CD8-positive, alpha-beta memory T cell (primary cell): Measurements from ENCODE around the gene PIK3R6. TPM values are rescaled to one million over a fixed set of nuclear protein-coding genes. Genes with fewer than 3 reads are reported as not detected.

Experiments
- CTCF ChIA-PET: fragments of 350-600 bp; sonication (Branson Sonifier 250); formaldehyde crosslinking; loops from one replicate; lab custom pipeline; 2021; ENCODE audit warnings: antibody characterized with exemption; lab: Charles Lee
- POLR2A ChIA-PET: fragments of 350-600 bp; sonication (Branson Sonifier 250); formaldehyde crosslinking; loops from one replicate; lab custom pipeline; 2021; ENCODE audit warnings: antibody characterized with exemption; lab: Charles Lee
- DNase-seq, 5 donors: peaks; one replicate each; pipeline versions ENCODE4 v3.0.0 to v3.0.0-alpha.2; 2020 to 2022; ENCODE audit warnings: mixed read lengths in 1 of 5
- H3K27ac ChIP-seq: one replicate; pipeline ENCODE4 v1.7.0; 2013; ENCODE audit warnings: low read depth, mild to moderate bottlenecking, low read length, moderate library complexity
- H3K27me3 ChIP-seq: 2 replicates; pipeline ENCODE4 v1.7.0; 2013; ENCODE audit warnings: low read length, mild to moderate bottlenecking; ENCODE audit not compliant: insufficient read depth, poor library complexity, severe bottlenecking
- H3K36me3 ChIP-seq: 2 replicates; pipeline ENCODE4 v1.7.0; 2013; ENCODE audit warnings: mild to moderate bottlenecking, low read length, moderate library complexity; ENCODE audit not compliant: insufficient read depth
- H3K4me1 ChIP-seq: 2 replicates; pipeline ENCODE4 v1.7.0; 2013; ENCODE audit warnings: mild to moderate bottlenecking, low read length, moderate library complexity; ENCODE audit not compliant: insufficient read depth
- H3K4me3 ChIP-seq: 2 replicates; pipeline ENCODE4 v1.7.0; 2013; ENCODE audit warnings: mild to moderate bottlenecking, low read length
- H3K9me3 ChIP-seq: 2 replicates; pipeline ENCODE4 v1.7.0; 2013; ENCODE audit warnings: mild to moderate bottlenecking, low read length
- H3K27ac Mint-ChIP-seq, 8 donors: one replicate each; pipeline ENCODE4 v1.8.0; 2020 to 2021; ENCODE audit warnings: mixed read lengths in 8 of 8, mild to moderate bottlenecking in 6 of 8, inconsistent platforms in 3 of 8, moderate library complexity in 3 of 8
- H3K27me3 Mint-ChIP-seq, 2 donors: one replicate each; pipeline ENCODE4 v1.8.0; 2020 to 2021; ENCODE audit warnings: mixed read lengths in 2 of 2, mild to moderate bottlenecking in 1 of 2, moderate library complexity in 1 of 2
- H3K36me3 Mint-ChIP-seq, 3 donors: one replicate each; pipeline ENCODE4 v1.8.0; 2020 to 2021; ENCODE audit warnings: mixed read lengths in 3 of 3, inconsistent platforms in 1 of 3, mild to moderate bottlenecking in 1 of 3
- H3K4me1 Mint-ChIP-seq, 3 donors: one replicate each; pipeline ENCODE4 v1.8.0; 2020 to 2021; ENCODE audit warnings: mixed read lengths in 3 of 3, inconsistent platforms in 1 of 3, mild to moderate bottlenecking in 1 of 3
- H3K4me3 Mint-ChIP-seq, 7 donors: one replicate each; pipeline ENCODE4 v1.8.0; 2020 to 2021; ENCODE audit warnings: mixed read lengths in 7 of 7, mild to moderate bottlenecking in 6 of 7, moderate library complexity in 4 of 7, inconsistent platforms in 2 of 7
- H3K9me3 Mint-ChIP-seq, 5 donors: one replicate each; pipeline ENCODE4 v1.8.0; 2020 to 2022; ENCODE audit warnings: mixed read lengths in 5 of 5, mild to moderate bottlenecking in 3 of 5, moderate library complexity in 2 of 5, inconsistent platforms in 1 of 5
- polyA plus RNA-seq: library from polyadenylated mRNA; unstranded; fragments of 300-500 nt; fragmentation: Illumina TruSeq; gene quantifications from one replicate; pipeline ENCODE4 v1.2.3, GENCODE V29; 2021
- total RNA-seq, 2 experiments: library from RNA; stranded (reverse); gene quantifications; one replicate each; pipeline ENCODE4 v1.2.3, GENCODE V29; 2021

The PIK3R6 gene
- total and polyA plus RNA-seq, 3 experiments from 2014 or later, result 0.18 to 0.61 (median 0.35) TPM

- Mint-ChIP-seq H3K4me1 (no peaks in the 10 kb centered on the region), H3K27ac (no peak overlapping the region), H3K9me3 (peaks cover 0 to 8% (median 0%) of the 10 kb centered on the region in 5 donors), H3K27me3 (no peaks in the 10 kb centered on the region), H3K4me3 (no peak overlapping the region), H3K36me3 (peaks cover 0 to 9% (median 0%) of the 10 kb centered on the region in 3 donors)
- ChIA-PET POLR2A (no interaction called here), CTCF (no interaction called here)
- no peaks in the 10 kb centered on the region for H3K4me1 ChIP-seq
- no peaks in the 10 kb centered on the region for H3K36me3 ChIP-seq
- H3K4me3 ChIP-seq, result no peak overlapping the region
- H3K27me3 ChIP-seq, result no peaks in the 10 kb centered on the region
- no peak overlapping the region for H3K27ac ChIP-seq
- H3K9me3 ChIP-seq, result no peaks in the 10 kb centered on the region
- no peak for DNase-seq
Observed at GRCh38 chr17:8823279-8823678, 44.2 kb downstream of the PIK3R6 start.

GRCh38 chr17:8822401-8823035 lies 45.0 kb downstream of the PIK3R6 start:
- H3K27me3 Mint-ChIP-seq, result peaks cover 0 to 2% of the 10 kb centered on the region in 2 donors
- Histone ChIP-seq H3K4me3 (no peak overlapping the region), H3K4me1 (no peaks in the 10 kb centered on the region), H3K36me3 (no peaks in the 10 kb centered on the region), H3K27ac (no peak overlapping the region), H3K27me3 (no peaks in the 10 kb centered on the region), H3K9me3 (no peaks in the 10 kb centered on the region)
- no peaks in the 10 kb centered on the region for H3K4me1 Mint-ChIP-seq
- peaks cover 0 to 8% (median 0%) of the 10 kb centered on the region in 5 donors for H3K9me3 Mint-ChIP-seq
- CTCF ChIA-PET, result no interaction called here
- H3K4me3 Mint-ChIP-seq, result peak overlapping the region in 1 of 7 donors; percentile 20
- DNase-seq, result no peak
- H3K27ac Mint-ChIP-seq, result peak overlapping the region in 1 of 8 donors; percentile 78
- H3K36me3 Mint-ChIP-seq, result peaks cover 0 to 9% (median 0%) of the 10 kb centered on the region in 3 donors
- POLR2A ChIA-PET, result no interaction called here

GRCh38 chr17:8821446-8822105 lies 45.9 kb downstream of the PIK3R6 start:
- ChIA-PET CTCF (no interaction called here), POLR2A (no interaction called here)
- DNase-seq, result no peak
- Mint-ChIP-seq H3K27me3 (peaks cover 0 to 2% of the 10 kb centered on the region in 2 donors), H3K27ac (no peak overlapping the region), H3K4me1 (no peaks in the 10 kb centered on the region), H3K9me3 (peaks cover 0 to 8% (median 0%) of the 10 kb centered on the region in 5 donors), H3K4me3 (no peak overlapping the region), H3K36me3 (peaks cover 0 to 9% (median 0%) of the 10 kb centered on the region in 3 donors)
- Histone ChIP-seq H3K27me3 (no peaks in the 10 kb centered on the region), H3K27ac (no peak overlapping the region), H3K9me3 (no peaks in the 10 kb centered on the region), H3K36me3 (no peaks in the 10 kb centered on the region), H3K4me3 (no peak overlapping the region), H3K4me1 (no peaks in the 10 kb centered on the region)

- Mint-ChIP-seq H3K36me3 (peaks cover 0 to 9% (median 0%) of the 10 kb centered on the region in 3 donors), H3K4me3 (no peak overlapping the region), H3K9me3 (peaks cover 0 to 8% (median 0%) of the 10 kb centered on the region in 5 donors), H3K4me1 (no peaks in the 10 kb centered on the region), H3K27ac (no peak overlapping the region), H3K27me3 (peaks cover 0 to 3% of the 10 kb centered on the region in 2 donors)
- Histone ChIP-seq H3K4me1 (no peaks in the 10 kb centered on the region), H3K9me3 (no peaks in the 10 kb centered on the region), H3K36me3 (no peaks in the 10 kb centered on the region), H3K27me3 (no peaks in the 10 kb centered on the region), H3K4me3 (no peak overlapping the region), H3K27ac (no peak overlapping the region)
- DNase-seq, result no peak
- ChIA-PET POLR2A (interaction anchor here (0.6 kb wide), 1 partner anchor 525 kb away, joined by 3 read pairs; the partner anchor contains the start of gene SLC25A35), CTCF (no interaction called here)
Observed at GRCh38 chr17:8820311-8821010, 47.0 kb downstream of the PIK3R6 start.

GRCh38 chr17:8818654-8819330 lies 48.7 kb downstream of the PIK3R6 start:
- H3K4me3 Mint-ChIP-seq, result no peak overlapping the region
- Histone ChIP-seq H3K4me1 (no peaks in the 10 kb centered on the region), H3K4me3 (no peak overlapping the region), H3K27me3 (no peaks in the 10 kb centered on the region), H3K9me3 (no peaks in the 10 kb centered on the region), H3K36me3 (no peaks in the 10 kb centered on the region), H3K27ac (no peak overlapping the region)
- no peaks in the 10 kb centered on the region for H3K4me1 Mint-ChIP-seq
- peaks cover 4 to 6% of the 10 kb centered on the region in 2 donors for H3K27me3 Mint-ChIP-seq
- no peak overlapping the region for H3K27ac Mint-ChIP-seq
- peaks cover 0 to 2% (median 0%) of the 10 kb centered on the region in 5 donors for H3K9me3 Mint-ChIP-seq
- peaks cover 0 to 11% (median 1%) of the 10 kb centered on the region in 3 donors for H3K36me3 Mint-ChIP-seq
- no peak for DNase-seq
- ChIA-PET CTCF (no interaction called here), POLR2A (no interaction called here)

GRCh38 chr17:8818047-8818446 lies 49.4 kb downstream of the PIK3R6 start:
- Histone ChIP-seq H3K4me1 (no peaks in the 10 kb centered on the region), H3K9me3 (no peaks in the 10 kb centered on the region), H3K4me3 (no peak overlapping the region), H3K27ac (no peak overlapping the region), H3K36me3 (no peaks in the 10 kb centered on the region), H3K27me3 (no peaks in the 10 kb centered on the region)
- Mint-ChIP-seq H3K27me3 (peaks cover 6 to 10% of the 10 kb centered on the region in 2 donors), H3K9me3 (peaks cover 0 to 5% (median 0%) of the 10 kb centered on the region in 5 donors), H3K4me1 (no peaks in the 10 kb centered on the region), H3K27ac (no peak overlapping the region), H3K4me3 (no peak overlapping the region), H3K36me3 (peaks cover 0 to 13% (median 4%) of the 10 kb centered on the region in 3 donors)
- ChIA-PET CTCF (no interaction called here), POLR2A (no interaction called here)
- no peak for DNase-seq

- H3K27me3 Mint-ChIP-seq, result peaks cover 8 to 24% of the 10 kb centered on the region in 2 donors
- Histone ChIP-seq H3K9me3 (no peaks in the 10 kb centered on the region), H3K4me1 (no peaks in the 10 kb centered on the region), H3K36me3 (no peaks in the 10 kb centered on the region), H3K27ac (no peak overlapping the region), H3K4me3 (no peak overlapping the region), H3K27me3 (no peaks in the 10 kb centered on the region)
- H3K4me3 Mint-ChIP-seq, result no peak overlapping the region
- peaks cover 17 to 43% (median 33%) of the 10 kb centered on the region in 5 donors for H3K9me3 Mint-ChIP-seq
- peaks cover 10 to 38% (median 11%) of the 10 kb centered on the region in 3 donors for H3K36me3 Mint-ChIP-seq
- DNase-seq, result no peak
- peak overlapping the region in 1 of 8 donors; percentile 10 for H3K27ac Mint-ChIP-seq
- peaks cover 7 to 15% (median 11%) of the 10 kb centered on the region in 3 donors for H3K4me1 Mint-ChIP-seq
- POLR2A ChIA-PET, result no interaction called here
- CTCF ChIA-PET, result interaction anchor here (0.9 kb wide), 1 partner anchor 460 kb away, joined by 3 read pairs; no protein-coding TSS in a partner anchor
Observed at GRCh38 chr17:8806926-8807550, 60.4 kb downstream of the PIK3R6 start.
